ENCODE data around the gene RO60.

DNA sequence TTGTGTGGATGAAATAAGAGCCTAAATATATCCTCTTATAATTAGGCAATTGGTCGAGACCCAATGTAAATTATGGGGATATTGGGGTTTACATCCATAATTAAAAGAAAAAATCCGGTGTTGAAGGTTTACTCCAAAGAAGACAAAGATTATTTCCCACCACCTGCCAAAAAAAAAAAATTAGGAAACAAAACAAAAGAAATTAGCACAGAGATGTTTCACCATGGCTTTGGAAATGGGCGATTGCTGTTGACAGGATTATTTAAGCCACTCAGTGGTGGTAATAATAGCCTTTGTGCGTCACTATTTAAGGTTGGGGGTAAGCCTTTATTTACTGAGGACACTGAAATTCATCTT is 46.4 kb downstream of the RO60 start:
- TF ChIP-seq CTCF (conservative IDR thresholded peaks at IDR 0.05; ENCODE audit: low read depth, low read length) (no peak), EZH2 (IDR thresholded peaks at IDR 0.05; ENCODE audit: borderline replicate concordance, low read depth, low read length, poor library complexity, severe bottlenecking) (no peak)
